ENCODE data around the gene ALDOC.

DNA sequence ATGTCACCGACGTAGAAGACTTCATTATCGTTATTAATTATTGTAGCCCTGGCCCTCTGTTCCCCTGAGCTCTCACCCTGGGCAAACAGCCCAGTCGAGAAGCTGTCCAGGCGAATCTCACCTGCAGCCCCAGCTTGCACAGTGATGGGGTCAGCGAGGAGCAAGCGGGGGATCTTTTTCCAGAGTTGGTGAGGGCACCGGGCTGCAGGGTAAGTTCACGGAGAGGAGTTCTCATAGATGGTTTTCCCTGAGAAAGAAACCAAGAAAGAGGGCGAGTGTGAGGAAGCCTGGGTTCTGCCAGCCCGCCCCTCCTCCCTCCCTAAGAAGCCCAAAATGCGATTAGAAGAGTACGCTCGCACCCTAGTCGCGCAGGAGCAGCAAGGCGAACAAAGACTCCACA is 21.7 kb upstream of the ALDOC start:
- TF ChIP-seq, protein P1, sequence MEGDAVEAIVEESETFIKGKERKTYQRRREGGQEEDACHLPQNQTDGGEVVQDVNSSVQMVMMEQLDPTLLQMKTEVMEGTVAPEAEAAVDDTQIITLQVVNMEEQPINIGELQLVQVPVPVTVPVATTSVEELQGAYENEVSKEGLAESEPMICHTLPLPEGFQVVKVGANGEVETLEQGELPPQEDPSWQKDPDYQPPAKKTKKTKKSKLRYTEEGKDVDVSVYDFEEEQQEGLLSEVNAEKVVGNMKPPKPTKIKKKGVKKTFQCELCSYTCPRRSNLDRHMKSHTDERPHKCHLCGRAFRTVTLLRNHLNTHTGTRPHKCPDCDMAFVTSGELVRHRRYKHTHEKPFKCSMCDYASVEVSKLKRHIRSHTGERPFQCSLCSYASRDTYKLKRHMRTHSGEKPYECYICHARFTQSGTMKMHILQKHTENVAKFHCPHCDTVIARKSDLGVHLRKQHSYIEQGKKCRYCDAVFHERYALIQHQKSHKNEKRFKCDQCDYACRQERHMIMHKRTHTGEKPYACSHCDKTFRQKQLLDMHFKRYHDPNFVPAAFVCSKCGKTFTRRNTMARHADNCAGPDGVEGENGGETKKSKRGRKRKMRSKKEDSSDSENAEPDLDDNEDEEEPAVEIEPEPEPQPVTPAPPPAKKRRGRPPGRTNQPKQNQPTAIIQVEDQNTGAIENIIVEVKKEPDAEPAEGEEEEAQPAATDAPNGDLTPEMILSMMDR (conservative IDR thresholded peaks at IDR 0.05 in 1 of 2, IDR thresholded peaks at IDR 0.05 in 1 of 2; ENCODE audit: low read depth in 1 of 2, low read length in 2 of 2), result no peak
- TF ChIP-seq EZH2 (IDR thresholded peaks at IDR 0.05; ENCODE audit: low read length, missing control alignments), result no peak

Measured in fibroblast of lung (primary cell).